Thyroid gland (tissue), 4 donors: ENCODE measurements around the gene CD3D.
A peak's percentile ranks its signal among the peaks of the same experiment; 100 is the strongest.

Source experiments
- CTCF ChIP-seq, 6 experiments: fragments of 200-600 bp in 3 of 6; fragments of 450-650 bp in 3 of 6; sonication (generic) in 3 of 6; IDR thresholded peaks; one replicate each; pipeline ENCODE4 v1.5.1; 2016 to 2019; ENCODE audit warnings: antibody characterized with exemption in 6 of 6, mild to moderate bottlenecking in 2 of 6, inconsistent platforms in 1 of 6, moderate library complexity in 1 of 6
- POLR2A ChIP-seq, 2 donors: fragments of 450-650 bp; IDR thresholded peaks; one replicate each; pipeline ENCODE4 v1.6.1; 2017; ENCODE audit warnings: antibody characterized with exemption in 2 of 2, mild to moderate bottlenecking in 2 of 2, moderate library complexity in 1 of 2

DNA sequence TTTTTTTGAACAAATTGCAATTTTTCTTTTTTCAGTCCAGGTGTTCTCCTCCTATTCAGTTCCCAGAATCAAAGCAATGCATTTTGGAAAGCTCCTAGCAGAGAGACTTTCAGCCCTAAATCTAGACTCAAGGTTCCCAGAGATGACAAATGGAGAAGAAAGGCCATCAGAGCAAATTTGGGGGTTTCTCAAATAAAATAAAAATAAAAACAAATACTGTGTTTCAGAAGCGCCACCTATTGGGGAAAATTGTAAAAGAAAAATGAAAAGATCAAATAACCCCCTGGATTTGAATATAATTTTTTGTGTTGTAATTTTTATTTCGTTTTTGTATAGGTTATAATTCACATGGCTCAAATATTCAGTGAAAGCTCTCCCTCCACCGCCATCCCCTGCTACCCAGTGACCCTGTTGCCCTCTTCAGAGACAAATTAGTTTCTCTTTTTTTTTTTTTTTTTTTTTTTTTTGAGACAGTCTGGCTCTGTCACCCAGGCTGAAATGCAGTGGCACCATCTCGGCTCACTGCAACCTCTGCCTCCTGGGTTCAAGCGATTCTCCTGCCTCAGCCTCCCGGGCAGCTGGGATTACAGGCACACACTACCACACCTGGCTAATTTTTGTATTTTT, 10.7 kb upstream of the CD3D start:
- TF ChIP-seq CTCF (IDR thresholded peaks at IDR 0.05), result peak in 5 of 6 experiments; percentile 13 to 54 (median 47)
- no peak for TF ChIP-seq POLR2A (IDR thresholded peaks at IDR 0.05)
